NCI-H2196 treated with DMSO at 0.1 percent for 48 hours (cell line): ENCODE results near the gene THSD4.

Experiments
- DNase-seq: peaks from one replicate; lab custom pipeline; 2025; ENCODE audit not compliant: unreplicated experiment; lab: John Stamatoyannopoulos, UW

THSD4 gene

GRCh38 chr15:71559616-71560015 lies 444.3 kb downstream of the THSD4 start:
- DNase-seq = no peak

GRCh38 chr15:71562251-71562650 lies 447.0 kb downstream of the THSD4 start:
- no peak for DNase-seq

DNA sequence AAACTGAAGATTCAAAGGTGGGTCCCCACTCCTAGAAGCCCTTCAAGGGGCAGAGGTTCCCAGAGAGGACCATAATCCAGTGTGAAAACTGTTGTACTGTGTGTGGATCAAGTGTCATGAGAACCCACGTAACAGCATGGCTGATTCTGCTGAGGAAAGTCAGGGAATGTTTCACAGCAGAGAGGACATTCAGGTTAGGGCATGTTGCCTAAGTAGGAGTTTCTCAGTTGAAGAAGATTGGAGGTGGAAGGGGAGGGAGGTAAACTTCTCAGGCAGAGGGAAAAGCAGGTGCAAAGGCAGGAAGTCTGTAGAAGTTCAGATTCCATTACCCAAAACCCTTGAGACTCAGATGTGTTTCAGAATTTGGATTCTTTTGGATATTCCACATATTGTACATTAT lies 448.9 kb downstream of the THSD4 start:
- DNase-seq = no peak

DNA sequence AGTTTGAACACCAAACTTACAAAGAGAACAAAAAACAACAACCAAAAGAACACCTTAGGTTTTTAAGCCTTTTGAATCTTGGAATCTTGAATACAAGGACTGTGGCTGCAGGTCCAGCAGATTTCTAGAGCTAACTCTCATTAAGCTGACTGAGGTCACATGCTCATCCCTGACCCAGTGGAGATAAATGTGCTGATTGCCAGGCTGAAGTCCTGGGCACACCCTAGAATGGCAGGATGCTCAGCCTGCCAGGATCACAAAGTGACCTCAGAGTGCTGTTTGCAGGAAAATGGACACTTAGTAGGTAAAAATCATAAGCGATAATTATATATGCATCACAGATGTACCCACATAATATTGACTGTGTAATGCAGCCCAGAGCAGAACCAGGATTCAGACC lies 449.7 kb downstream of the THSD4 start:
- no peak for DNase-seq

DNA sequence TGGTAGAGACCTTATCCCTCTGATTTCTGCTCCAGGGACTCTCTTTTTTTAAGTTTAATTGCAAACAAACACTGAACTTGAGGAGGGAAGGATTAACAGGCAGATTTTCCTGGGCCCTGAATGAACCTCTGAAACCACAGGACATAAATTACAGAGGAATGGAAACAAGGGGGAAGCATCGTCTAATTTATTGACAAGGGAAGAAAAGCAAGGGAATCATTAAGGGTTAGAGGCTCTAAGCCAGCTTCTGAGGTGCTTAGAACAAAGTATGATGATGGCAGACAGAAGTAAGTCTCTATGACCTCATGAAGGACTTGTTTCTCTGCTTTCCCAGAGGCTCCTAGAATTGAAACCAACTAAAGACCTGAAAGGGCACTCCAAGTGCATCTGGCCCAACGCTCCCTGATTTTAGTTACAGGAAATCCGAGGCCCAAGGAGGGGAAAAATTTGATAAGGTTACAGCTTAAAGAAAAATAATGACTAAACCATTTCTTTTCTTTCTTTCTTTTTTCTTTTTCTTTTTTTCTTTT lies 450.4 kb downstream of the THSD4 start:
- no peak for DNase-seq

DNA sequence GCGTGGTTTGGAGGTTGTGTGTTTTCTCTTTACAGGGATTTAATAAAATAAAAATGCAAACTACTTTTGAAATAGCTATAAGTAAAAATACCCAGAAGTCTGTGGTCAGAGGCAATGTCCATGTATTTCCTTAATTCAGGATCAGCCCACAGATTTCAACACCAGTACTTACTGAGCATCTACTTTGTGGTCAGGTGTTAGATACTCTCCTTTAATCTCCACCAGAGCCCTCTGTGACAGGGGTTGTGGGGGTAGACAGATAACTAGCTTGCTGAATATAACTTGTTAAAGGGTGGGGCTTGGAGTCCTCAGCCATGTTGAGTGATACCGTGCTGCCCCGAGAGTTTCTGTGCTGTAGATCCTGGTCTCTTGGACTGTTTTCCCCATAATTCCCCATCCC lies 451.0 kb downstream of the THSD4 start:
- no peak for DNase-seq

GRCh38 chr15:71567173-71567572 lies 451.9 kb downstream of the THSD4 start:
- no peak for DNase-seq

DNA sequence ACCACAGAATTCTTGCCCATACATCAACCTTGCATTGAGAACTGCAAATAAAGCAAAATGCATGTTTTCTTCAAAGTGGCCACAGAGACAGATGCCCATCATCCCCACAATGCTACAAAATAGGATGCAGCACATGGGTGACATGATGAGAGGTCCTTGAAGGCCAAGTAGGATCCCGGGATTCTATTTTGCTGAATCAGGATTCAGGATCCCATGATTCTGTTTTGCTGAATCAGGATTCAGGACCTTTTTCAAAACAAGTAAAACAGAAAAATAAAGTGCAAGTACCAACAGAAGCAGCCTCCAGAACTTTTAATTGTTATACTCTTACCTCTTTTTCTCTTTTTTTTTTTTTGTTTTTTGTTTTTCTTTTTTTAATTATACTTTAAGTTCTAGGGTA lies 453.0 kb downstream of the THSD4 start:
- no peak for DNase-seq

- no peak for DNase-seq
Observed at GRCh38 chr15:71570736-71571135, 455.5 kb downstream of the THSD4 start.

- no peak for DNase-seq
Observed at GRCh38 chr15:71571641-71572040, 456.4 kb downstream of the THSD4 start.

DNA sequence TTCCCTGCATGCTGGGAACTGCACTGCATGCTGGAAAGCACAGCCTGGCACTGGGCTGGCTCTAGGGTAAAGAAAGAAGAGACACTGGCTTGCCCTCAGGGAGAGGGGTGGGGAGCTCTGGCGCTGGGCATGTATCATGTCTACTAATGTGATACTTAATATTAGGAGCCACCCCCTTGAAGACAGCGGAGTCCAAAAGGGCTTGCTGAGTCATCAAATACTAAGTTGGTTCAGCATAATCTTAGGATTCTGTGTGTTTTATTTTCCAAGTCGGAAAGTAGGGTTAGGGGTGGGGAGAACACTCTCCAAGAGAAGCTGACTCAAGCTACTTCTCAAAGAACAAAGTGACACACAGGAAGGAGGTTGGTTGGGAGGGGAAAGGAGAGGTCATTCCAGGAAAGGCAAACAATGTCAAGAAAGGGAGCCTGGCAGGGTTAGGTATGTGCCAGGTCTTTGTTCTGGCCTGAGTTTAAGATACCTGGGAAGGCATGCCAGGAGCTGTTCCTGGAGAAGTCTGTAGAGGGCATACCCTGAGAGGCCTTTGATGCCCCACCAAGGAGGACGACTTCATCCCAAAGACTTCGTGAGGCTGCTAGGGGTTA lies 457.3 kb downstream of the THSD4 start:
- DNase-seq = no peak

DNA sequence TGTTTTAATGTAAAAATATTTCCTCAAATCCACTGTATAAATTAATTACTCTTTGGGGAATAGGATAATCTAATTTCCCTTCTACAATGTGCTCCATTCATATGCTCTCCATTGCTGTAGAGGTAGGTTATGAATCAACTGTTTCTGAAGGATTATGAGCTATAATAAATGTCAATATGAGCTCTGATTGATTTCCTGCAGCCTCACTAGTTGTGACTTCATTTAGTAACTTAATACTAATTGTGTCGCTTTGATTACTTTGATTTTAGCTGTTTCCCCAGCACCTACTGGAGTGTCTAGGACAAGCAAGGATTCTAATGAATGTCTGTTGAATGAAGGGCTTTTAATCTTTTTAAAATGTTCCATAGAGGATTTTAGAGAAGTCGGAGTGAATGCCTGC lies 458.3 kb downstream of the THSD4 start:
- no peak for DNase-seq

DNA sequence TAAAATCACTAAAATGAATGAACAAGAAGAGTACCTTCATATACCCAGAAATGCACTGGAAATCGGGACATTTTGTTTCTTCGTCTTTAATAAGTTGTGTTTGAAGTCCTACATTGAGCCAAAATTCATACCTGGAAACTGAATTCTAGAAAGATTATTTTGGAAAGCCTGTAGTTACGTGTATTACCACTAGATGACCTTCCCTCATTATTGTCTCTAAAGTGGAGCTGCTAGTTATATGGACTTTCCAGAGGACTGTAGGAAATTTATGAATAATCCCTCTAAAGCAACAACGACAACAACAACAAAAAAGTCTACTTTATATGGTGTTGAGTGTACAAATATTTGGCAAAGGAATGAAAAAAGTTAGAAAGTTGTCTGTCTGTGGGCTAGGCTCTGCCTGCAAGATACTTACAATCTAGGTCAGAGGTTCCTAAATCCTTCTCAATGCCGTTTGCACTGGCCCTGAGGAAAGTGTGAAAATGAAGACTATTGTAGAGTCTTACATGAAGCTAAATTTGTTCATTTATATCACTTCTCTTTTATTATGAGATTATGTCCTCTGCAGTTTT lies 460.3 kb downstream of the THSD4 start:
- no peak for DNase-seq

GRCh38 chr15:71577071-71577470 lies 461.8 kb downstream of the THSD4 start:
- no peak for DNase-seq

DNA sequence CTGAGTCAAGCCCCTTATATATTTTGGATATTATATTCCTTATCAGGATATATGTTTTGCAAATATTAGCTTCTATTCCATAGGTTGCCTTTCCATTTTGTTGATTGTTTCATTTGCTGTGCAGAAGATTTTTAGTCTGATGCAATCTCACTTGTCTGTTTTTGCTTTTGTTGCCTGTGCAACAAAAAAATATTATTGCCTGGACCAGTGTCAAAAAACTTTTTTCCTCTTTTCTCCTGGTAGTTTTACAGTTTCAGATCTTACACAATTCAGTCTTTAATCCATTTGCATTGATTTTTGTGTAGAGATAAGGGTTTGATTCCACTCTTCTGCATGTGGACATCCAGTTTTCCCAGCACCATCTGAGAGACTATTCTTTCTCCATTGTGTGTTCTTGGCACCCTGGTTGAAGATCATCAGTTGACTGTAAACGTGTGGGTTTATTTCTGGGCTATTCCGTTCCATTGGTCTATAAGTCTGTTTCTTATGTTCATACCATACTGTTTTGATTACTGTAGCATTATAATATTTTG lies 466.2 kb downstream of the THSD4 start:
- no peak for DNase-seq

DNA sequence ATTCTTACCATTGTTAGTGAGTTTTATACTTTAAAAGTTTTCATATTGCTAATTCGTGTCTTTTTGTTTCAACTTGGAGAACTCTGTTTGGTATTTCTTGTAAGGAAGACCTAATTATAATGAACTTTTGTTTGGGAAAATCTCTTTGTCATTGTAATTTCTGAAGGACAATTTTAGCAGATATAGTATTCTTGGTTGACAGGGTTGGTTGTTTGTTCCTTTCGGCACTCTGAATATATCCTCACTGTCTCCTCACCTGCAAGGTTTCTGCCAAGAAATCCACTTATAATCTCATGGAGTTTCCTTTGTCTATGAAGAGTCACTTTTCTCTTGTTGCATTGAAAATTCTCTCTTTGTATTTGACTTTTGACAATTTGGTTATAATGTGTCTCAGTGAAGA lies 469.9 kb downstream of the THSD4 start:
- DNase-seq = no peak

DNA sequence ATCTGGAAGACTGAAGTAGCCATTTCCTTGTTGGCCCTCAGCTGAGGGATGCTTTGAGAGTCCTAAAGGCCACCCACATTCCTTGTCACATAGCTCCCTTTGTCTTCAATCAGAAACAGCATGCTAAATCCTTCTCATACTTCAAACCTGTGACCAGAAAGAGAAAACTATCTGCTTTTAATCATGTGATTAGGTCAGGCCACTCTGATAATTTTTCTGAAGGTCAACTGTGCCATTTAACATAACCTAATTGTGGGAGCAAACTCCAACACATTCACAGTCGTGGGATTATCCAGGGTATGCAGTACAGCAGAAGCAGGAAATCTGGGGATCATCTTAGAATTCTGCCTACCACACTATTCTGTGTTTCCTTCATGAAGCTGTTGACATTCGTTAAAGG lies 471.2 kb downstream of the THSD4 start:
- DNase-seq = no peak

GRCh38 chr15:71588746-71589145 lies 473.5 kb downstream of the THSD4 start:
- no peak for DNase-seq

DNA sequence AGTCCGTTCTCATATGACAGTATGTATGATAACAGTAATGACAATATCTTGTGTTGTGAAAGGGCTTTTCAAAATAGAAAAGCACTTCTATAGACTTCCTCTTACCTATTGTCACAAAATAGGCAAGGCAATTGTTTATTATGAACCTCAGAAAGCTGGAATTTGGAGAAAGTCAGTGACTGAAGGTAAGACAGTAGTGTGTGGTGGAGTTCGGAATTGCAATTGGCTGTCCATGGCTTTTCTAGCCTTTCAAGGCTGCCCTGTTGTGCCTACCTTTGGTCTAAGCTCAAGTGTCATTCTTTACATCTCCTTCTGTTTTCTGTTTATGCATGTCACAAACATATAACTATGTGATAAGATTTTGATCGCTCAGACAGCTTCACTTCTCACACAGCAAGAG lies 475.8 kb downstream of the THSD4 start:
- DNase-seq = no peak

DNA sequence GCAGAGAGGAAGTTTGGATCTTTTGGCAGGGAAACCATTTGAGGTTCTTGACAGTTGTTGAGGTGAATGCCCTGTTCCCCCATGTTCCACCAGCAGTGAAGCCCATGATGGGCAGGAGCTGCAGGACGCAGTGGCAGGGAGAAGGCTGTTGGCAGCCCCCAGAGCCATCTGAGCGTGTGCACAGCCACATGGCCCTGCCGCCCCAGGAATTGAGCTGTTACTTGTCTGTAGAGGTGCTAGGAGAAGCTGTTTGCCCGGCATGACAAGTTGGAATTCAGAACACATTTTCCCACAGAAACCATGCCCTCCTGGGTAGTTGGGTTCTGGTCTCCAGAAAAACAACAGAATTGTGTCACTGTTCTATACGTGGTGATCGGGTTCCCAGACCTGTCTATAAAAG lies 476.9 kb downstream of the THSD4 start:
- DNase-seq = no peak

GRCh38 chr15:71595846-71596553 lies 480.7 kb downstream of the THSD4 start:
- no peak for DNase-seq

GRCh38 chr15:71596672-71597071 lies 481.4 kb downstream of the THSD4 start:
- DNase-seq = no peak
